HUDEP-2 (cell line): ENCODE measurements around the gene MORC3.

Experiments used
- DNase-seq, 76 experiments: peaks; one replicate each; lab custom pipeline; 2025; ENCODE audit not compliant: unreplicated experiment in 76 of 76; lab: John Stamatoyannopoulos, UW

The MORC3 gene

DNA sequence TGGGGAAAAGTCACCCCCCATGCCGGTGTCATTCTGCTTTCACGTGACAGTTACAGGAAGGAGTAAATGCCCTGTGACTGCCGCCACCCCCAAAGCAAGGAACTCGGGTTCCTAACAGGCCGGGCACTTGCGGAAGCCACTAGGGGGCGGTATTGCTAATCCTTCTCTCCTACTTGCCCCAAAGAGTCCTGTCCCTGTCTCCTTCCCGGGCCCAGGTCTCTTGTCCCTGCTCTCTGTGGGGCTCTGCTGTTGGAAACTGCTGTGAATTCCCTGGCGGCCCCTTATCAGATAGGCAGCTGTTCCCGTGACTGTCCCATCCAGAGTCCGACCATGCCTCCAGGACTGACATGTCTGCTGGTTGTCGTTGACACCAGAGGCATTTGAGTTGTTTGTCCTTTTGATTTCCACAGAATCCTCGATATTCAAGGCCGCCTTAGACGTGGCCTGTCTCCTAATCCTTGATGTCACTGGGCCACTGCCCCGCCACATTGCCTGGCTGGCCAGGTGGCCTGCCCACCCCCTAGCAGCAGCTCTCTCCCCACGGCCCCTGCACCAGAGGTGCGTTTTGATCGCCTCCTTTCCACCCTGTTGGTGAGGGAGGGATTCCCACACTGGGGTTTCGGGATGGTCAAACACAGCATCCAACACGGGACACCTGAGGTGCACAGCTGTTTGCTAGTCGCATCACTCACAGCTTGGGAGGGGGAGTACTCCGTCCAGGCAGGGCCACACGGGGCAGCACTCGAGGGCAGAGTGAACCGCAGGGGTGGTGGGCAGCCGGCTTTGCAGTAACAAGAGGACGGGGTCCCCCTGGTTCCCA lies 102.5 kb downstream of the MORC3 start:
- peak in 66 of 76 experiments; percentile 10 to 82 (median 60) for DNase-seq

DNA sequence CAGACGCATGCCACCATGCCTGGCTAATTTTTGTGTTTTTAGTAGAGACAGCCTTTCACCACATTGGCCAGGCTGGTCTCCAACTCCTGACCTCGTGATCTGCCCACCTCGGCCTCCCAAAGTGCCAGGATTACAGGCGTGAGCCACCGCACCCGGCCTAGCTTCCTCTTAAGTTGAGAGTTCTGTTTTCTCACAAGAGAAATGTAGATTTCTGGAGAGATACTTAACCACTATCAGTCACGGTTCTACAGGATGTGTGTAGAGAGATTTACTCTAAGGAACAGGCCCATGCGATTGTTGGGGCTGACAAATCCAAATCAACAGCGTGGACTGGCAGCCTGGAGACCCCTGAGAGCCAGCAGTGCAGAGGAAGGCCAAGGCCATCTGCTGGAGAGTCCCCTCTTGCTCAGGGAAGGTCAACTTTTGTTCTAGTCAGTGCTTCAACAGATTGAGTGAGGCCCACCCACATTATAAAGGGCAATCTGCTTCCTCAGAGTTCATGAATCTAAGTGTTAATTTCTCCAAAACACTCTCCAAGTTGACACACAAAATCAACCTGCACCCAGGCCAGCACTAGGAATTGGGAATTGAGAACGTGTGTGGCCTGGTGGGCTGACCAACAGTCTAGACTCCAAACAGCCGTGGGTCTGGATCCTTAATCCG lies 103.9 kb downstream of the MORC3 start:
- no peak for DNase-seq

DNA sequence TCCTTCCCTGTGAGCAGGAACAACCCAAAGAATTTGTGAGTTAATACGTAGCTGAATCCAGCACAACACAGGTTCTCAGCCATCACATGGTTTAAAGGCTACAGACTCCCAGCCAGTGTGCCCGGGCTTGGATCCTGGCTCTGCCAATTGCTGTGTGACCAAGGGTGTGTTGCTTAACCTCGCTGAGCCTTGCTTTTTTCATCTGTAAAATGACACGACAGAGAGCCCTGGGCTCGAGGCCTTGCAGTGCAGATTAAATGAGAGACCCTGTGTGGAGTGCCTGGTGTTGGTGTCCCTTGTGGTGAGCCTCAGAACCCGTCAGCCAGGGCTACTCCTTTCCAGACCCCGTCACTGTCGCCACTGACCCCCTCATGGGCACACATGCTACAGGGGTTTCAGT lies 104.6 kb downstream of the MORC3 start:
- no peak for DNase-seq

DNA sequence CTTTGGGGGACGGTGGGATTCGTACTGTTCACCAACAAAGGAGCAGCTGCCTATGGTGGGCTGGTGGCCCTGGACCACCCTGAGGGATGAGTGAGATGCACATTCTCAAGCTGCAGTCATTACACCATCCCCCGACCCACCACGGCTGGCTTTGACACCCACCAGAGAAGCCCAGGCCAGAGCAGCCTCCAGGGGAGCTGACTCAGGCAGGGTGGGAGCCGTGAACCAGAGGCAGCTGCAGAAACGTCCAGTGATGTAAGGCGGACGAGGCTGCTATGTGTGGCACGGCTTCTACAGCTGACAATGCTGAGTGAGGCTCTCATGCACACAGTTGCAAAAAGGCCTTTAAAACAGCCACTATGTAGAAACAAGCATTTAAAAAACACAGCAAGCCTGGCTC lies 105.3 kb downstream of the MORC3 start:
- DNase-seq = no peak
